ENCODE measurements around the gene NKAIN2.

The NKAIN2 gene

DNA sequence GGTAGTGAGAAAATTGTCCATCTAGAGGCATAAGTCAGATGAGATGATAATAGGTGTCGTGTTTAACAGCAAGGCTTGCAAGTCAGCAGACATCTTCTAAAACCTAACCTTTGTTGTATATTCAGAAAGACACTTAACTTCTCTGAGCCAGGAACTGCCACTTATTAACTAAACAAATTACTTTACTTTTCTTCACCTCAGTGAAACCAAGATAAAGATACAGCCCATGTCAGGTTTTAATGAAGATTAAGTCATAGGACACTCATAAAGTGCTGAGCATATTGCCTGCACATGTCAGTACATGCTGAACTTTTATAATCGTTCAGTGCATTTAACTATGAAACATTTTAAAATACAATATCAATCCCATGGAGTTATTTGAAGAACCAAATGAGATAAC is 286.8 kb downstream of the NKAIN2 start (continued):
- TF ChIP-seq, protein P1, sequence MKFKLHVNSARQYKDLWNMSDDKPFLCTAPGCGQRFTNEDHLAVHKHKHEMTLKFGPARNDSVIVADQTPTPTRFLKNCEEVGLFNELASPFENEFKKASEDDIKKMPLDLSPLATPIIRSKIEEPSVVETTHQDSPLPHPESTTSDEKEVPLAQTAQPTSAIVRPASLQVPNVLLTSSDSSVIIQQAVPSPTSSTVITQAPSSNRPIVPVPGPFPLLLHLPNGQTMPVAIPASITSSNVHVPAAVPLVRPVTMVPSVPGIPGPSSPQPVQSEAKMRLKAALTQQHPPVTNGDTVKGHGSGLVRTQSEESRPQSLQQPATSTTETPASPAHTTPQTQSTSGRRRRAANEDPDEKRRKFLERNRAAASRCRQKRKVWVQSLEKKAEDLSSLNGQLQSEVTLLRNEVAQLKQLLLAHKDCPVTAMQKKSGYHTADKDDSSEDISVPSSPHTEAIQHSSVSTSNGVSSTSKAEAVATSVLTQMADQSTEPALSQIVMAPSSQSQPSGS (tag by site-specific recombination; IDR thresholded peaks at IDR 0.05; ENCODE audit: low read depth), result 0 out of 2 replicates have a peak, but pooled peaks have one; percentile 7
- TF ChIP-seq GLI2 (tag by site-specific recombination; IDR thresholded peaks at IDR 0.05; ENCODE audit: borderline replicate concordance, low read depth) (peak; percentile 61; the same call in 1 of the 2 replicates), FEZF1 (tag by site-specific recombination; IDR thresholded peaks at IDR 0.05) (peak; percentile 90), WT1 (tag by site-specific recombination; IDR thresholded peaks at IDR 0.05) (peak; percentile 77), ZNF670 (tag by site-specific recombination; IDR thresholded peaks at IDR 0.05; ENCODE audit: low read depth) (no peak), TRIM28 (IDR thresholded peaks at IDR 0.05; ENCODE audit: borderline replicate concordance, low read length) (peak; percentile 95), OVOL3 (tag by site-specific recombination; IDR thresholded peaks at IDR 0.05) (peak; percentile 60; the same call in 1 of the 2 replicates), ZBTB17 (tag by site-specific recombination; IDR thresholded peaks at IDR 0.05) (peak; percentile 61)
- TF ChIP-seq, protein P2, sequence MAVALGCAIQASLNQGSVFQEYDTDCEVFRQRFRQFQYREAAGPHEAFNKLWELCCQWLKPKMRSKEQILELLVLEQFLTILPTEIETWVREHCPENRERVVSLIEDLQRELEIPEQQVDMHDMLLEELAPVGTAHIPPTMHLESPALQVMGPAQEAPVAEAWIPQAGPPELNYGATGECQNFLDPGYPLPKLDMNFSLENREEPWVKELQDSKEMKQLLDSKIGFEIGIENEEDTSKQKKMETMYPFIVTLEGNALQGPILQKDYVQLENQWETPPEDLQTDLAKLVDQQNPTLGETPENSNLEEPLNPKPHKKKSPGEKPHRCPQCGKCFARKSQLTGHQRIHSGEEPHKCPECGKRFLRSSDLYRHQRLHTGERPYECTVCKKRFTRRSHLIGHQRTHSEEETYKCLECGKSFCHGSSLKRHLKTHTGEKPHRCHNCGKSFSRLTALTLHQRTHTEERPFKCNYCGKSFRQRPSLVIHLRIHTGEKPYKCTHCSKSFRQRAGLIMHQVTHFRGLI (tag by site-specific recombination; IDR thresholded peaks at IDR 0.05), result no peak

DNA sequence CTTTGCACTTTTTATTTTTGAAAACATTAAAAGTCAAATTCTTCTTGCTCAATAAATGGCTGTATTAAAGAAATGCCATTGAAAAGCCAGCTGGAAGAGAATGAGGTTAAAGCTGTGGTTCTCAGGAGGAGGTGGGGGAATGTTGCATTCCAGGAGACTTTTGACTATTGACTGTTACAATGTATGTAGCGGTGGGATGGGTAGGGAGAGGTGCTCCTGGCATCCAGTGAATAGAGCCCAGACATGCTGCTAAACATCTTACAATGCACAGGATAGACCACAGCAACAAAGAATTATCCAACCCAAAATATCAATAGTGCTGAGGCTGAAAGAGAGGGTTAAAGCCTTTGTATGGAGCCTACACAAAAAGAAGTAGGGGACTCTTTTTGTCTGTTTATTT is 295.9 kb downstream of the NKAIN2 start:
- ChIA-PET POLR2A (interaction anchor here (0.5 kb wide), 1 partner anchor 331 kb away, joined by 3 read pairs; no protein-coding TSS in a partner anchor), CTCF (no interaction called here)
- TF ChIP-seq ZNF596 (tag by site-specific recombination; IDR thresholded peaks at IDR 0.05) (no peak), ZNF658 (tag by site-specific recombination; IDR thresholded peaks at IDR 0.05) (no peak), ZNF777 (tag by site-specific recombination; IDR thresholded peaks at IDR 0.05; ENCODE audit: borderline replicate concordance) (no peak), ZNF530 (tag by site-specific recombination; IDR thresholded peaks at IDR 0.05; ENCODE audit: low read depth) (no peak), SETDB1 (IDR thresholded peaks at IDR 0.05; ENCODE audit: insufficient read length, low read length) (no peak)
- TF ChIP-seq, protein P3, sequence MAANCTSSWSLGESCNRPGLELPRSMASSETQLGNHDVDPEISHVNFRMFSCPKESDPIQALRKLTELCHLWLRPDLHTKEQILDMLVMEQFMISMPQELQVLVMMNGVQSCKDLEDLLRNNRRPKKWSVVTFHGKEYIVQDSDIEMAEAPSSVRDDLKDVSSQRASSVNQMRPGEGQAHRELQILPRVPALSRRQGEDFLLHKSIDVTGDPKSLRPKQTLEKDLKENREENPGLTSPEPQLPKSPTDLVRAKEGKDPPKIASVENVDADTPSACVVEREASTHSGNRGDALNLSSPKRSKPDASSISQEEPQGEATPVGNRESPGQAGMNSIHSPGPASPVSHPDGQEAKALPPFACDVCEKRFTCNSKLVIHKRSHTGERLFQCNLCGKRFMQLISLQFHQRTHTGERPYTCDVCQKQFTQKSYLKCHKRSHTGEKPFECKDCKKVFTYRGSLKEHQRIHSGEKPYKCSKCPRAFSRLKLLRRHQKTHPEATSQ (tag by site-specific recombination; IDR thresholded peaks at IDR 0.05), result no peak
- no peak overlapping the region for H3K27ac ChIP-seq (ENCODE audit: extremely low read depth, low read depth, low read length)
- H3K36me3 ChIP-seq (ENCODE audit: control insufficient read depth in 2 of 2, insufficient read depth in 1 of 2, low read length in 2 of 2), result no peaks in the 10 kb centered on the region
- no peak overlapping the region for H3K4me3 ChIP-seq (ENCODE audit: low read depth, low read length)
- H3K4me1 ChIP-seq (ENCODE audit: control insufficient read depth, insufficient read depth, low read length), result no peaks in the 10 kb centered on the region
- H3K9me3 ChIP-seq (ENCODE audit: control insufficient read depth, insufficient read depth, low read depth, low read length), result no peaks in the 10 kb centered on the region

DNA sequence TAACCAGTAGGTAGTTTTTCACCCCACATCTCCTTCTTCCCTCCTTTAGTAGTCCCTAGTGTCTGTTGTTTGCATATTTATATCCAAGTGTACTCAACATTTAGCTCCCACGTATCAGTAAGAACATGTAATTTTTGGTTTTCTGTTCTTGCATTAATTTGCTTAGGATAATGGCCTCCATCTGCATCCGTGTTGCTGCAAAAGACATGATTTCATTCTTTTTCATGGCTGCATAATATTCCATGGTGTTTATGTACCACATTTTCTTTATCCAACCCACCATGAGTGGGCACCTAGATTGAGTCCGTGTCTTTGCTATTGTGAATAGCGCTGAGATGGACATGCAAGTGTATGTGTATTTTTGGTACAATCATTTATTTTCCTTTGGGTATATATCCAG is 306.8 kb downstream of the NKAIN2 start:
- TF ChIP-seq ZNF223 (tag by site-specific recombination; IDR thresholded peaks at IDR 0.05), result no peak
- TF ChIP-seq ZNF146 (tag by site-specific recombination; IDR thresholded peaks at IDR 0.05), result peak; percentile 90
- no peak for TF ChIP-seq EGR2 (tag by site-specific recombination; IDR thresholded peaks at IDR 0.05; ENCODE audit: low read depth)
- no peak for TF ChIP-seq ZNF211 (tag by site-specific recombination; IDR thresholded peaks at IDR 0.05; ENCODE audit: low read depth)
- no peak for TF ChIP-seq ZBTB17 (tag by site-specific recombination; IDR thresholded peaks at IDR 0.05)
- CTCF ChIA-PET, result interaction anchor here (0.6 kb wide), 1 partner anchor 37 kb away, joined by 3 read pairs; no protein-coding TSS in a partner anchor
- no peak overlapping the region for H3K4me3 ChIP-seq (ENCODE audit: low read depth, low read length)
- POLR2A ChIA-PET, result no interaction called here
- H3K9me3 ChIP-seq (ENCODE audit: control insufficient read depth, insufficient read depth, low read depth, low read length), result no peaks in the 10 kb centered on the region
- no peaks in the 10 kb centered on the region for H3K36me3 ChIP-seq (ENCODE audit: control insufficient read depth in 2 of 2, insufficient read depth in 1 of 2, low read length in 2 of 2)
- H3K27ac ChIP-seq (ENCODE audit: extremely low read depth, low read depth, low read length), result no peak overlapping the region
- no peaks in the 10 kb centered on the region for H3K4me1 ChIP-seq (ENCODE audit: control insufficient read depth, insufficient read depth, low read length)
